Measurements from ENCODE around the gene SPEF2. TPM values are rescaled to one million over a fixed set of nuclear protein-coding genes. Genes with fewer than 3 reads are reported as not detected.
"Not testable (repeated sequence)": the region's sequence is repeated elsewhere in the genome, so short reads cannot be mapped to it uniquely, and the experiment has no call there.

The SPEF2 gene
- total RNA-seq, 1 experiment from 2014 or later, result 5.0 TPM

DNA sequence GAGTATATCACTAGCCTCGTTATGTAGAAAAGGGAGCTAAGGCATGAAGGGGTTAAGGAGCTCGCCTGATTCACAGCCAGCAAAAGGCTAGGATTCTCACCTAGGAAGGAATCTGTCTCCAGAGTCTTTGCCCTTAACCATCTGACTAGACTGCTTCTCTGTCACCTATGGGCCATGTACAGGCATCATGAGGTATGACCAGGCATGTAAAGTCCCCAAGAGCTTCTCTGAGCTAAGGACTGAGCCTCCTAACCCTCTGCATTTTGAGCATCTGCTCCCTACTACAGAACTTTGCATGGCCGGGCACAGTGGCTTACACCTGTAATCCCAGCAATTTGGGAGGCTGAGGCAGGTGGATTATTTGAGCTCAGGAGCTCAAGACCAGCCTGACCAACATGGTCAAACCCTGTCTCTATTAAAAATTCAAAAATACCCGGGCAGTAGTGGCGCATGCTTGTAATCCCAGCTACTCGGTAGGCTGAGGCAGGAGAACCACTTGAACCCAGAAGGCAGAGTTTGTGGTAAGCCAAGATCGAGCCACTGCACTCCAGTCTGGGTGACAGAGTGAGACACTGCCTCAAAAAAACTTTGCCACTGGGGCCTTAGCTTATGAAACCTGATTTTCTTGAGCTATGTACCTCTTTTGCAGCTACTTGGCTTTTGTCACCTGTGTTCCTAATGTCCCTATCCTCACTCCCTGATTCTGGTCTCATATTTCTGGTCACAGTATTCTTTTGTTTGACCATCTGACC, 205.9 kb downstream of the SPEF2 start:
- no peak for DNase-seq (ENCODE audit: low spot score)

DNA sequence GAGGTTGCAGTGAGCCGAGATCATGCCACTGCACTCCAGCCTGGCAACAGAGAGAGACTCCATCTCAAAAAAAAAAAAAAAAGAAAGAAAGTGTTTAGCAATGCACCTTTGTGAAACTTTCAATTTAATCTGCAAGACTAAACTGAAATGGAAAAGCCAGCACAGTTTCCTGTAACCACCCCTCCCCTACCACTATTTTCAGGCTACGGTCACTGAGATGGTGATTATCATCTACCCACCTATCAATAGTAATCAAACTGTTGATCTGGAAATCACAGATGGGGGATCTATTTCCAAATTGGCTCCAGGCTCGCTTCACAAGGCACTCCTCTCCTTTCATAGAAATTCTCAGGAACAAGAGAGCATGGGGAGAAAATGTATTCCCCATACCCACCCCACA, 208.4 kb downstream of the SPEF2 start:
- no peak for DNase-seq (ENCODE audit: low spot score)

DNA sequence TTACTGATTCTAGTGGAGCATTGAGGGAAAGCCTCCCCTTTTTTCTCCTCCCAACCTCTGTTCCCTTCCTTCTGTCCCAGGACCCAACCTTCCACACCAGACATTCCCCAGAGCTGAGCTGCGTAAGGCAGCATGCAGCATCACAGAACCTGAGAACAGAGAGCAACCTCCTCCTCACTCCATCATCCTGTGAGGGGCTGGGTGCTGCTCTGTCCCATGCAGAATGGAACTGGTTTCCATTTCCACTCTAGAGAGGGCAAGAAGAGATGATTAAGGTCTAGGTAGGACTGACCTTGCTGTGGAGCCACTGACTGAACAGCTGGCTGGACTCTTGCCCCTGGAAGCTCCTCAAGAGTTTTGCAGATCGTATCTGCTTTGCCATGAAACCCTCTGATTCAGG, 208.9 kb downstream of the SPEF2 start:
- no peak for DNase-seq (ENCODE audit: low spot score)

DNA sequence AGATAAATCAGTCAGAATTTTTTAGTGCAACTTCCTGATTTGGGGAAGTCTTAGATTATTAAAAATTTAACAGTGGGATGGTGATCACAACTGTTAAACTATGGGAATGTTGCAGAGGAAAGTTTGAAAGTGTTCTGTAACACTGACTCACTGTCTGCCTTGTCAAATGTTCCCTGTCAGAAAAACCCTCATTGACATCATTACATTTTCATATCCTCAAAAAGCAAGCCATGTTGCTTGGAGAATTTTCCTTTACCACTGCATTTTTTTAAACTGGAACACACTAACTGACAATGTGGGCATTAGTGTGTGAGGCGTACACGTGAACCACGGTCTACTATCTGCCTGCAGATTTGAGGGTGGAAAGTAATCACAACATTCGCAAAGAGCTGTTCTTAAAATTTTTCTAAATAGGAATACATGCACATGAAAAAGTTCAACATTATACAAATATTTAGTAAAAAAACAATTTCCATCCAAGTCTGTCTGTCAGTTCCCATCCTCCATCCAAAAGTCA, 210.5 kb downstream of the SPEF2 start:
- no peak for DNase-seq (ENCODE audit: low spot score)

DNA sequence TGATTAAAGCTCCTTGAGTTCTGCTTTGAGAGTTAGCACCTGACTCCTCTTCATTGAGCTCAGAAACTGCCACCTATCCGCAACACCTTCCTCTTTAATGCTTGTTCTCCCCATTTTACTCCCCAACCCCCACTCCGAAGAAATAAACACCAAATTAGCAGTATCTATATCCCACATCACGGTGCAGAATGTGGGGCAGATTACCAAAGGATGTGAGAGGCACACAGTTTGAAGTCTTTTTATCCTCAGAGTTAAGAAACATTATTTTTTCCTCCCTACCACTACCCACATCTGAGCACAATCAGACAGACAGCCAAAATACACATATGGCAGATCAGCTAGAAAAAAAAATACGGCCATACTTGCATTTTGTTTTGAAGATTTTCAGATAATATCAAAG, 212.9 kb downstream of the SPEF2 start:
- no peak for DNase-seq (ENCODE audit: low spot score)

DNA sequence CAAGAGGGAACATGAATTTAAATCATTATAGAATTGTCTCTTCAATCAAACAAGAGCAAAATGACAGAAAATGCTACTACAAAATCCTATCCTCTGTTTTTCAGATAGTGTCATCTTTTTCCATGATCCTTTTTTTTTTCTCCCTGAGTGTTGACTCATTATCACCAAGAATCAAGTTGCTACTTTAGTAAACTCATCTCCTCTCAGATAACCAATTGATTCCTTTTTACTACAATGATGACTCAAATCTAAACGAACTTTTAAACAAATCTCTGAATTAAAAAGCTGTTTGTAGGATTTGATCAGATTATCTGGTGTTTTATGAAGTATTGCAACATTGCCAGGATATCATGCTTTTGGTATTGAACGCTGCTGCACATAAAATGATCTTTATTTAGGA, 215.1 kb downstream of the SPEF2 start:
- no peak for DNase-seq (ENCODE audit: low spot score)

DNA sequence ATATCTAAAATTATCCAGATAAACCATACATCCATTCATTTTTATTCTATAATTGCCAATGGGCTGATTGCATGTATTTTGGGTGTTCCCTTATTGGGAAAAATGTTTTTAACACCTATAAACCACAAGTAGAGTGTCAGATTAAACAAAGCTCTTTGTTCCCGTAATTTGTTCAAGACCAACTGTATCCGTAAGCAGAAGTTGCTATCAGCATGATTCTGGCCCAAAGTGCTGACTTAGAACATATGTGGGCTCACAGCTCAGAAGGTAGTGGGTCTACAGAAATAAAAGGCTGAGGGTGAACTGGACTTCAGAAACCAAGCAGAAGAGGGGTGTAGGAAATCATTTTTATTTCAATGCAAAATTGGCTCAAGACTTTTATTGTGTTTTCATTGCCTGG, 215.6 kb downstream of the SPEF2 start:
- DNase-seq (ENCODE audit: low spot score), result no peak

DNA sequence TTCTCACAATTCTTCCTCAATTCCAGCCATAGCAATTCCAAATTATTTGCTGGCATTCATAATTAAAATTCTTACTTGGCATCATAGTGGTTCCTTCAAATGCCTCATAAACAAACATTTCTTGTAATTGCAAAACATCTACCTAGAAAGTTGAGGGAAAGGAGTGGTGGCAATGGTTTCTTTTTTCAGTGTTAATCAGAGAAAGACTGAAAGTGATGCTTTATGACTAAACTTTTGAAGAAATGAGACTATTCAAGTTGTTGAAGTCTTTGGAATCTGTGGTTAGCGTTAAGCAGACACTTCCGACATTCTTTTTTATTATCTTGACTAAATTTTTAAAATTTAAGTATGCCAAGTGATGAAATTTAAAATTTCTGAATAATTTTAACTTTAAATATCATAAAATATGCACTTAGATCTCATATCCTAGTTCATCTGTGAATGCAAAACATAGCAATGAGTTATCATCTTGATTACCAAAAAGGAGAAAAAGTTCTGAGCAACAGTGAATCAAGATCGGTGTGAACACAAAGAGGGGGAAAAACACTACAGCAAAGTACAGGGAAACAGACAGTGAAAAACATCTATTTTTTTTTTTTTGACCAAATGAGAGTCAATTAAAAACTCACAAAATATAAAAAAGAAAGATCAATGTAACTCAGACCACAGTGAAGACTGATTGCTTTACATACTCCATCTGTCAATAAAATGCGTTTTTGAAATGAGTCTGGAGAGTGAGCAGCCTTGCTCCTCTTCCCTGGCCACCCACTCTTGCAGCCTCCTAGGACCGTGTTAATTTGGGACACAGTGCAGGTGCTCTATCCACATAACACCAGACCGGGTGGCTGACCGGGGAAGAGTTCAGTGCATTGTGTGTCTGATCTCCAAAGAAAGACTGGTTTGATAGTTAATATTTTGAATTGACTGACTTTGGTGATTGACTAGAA, 218.4 kb downstream of the SPEF2 start:
- no peak for DNase-seq (ENCODE audit: low spot score)

DNA sequence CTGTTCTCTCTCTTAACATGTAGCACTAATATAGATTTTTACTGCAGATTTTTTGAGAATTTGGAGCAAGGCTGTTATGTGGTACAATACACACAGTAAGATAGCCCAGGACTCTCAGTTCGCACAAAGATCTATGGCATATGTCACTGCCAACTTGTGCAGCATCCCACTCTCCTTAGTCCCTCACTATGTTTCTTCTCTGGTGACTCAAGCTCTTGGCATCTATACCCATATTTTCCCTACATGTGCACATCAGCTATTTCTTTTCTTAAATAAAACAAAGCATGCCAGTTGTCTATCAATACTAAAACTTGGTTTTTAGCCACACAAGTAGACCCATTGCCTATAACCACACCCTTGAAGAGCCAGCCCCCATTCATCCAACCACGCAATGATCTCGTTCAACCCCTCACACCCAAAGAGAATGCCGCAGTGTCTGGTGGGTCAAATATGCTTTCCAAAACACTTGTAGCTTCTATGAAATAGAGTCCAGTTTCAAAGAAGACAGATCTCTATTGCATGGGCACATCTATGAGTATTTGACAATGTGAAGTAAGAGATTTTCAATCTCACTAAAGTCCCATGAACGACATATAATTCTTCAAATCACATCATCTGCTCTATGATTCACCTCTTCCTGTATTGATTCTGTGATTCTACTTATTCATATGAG, 220.8 kb downstream of the SPEF2 start:
- no peak for DNase-seq (ENCODE audit: low spot score)

DNA sequence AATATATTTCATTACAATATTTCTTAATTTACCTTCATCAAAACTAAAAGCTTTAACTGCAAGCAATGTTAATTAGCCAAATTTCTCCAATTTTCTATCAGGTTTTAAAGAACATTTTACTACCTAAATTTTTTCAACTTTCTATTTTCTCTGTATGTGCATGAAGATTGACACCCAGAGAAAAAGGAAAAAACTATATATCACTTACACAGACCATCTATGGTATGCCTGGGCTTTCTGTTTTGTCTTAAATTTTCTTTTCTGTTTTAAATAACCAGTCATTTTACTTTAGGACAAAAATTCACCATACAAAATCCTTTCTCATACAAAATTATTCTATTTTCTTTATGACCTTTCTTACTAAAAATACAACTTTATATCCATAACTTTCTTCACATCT, 225.2 kb downstream of the SPEF2 start:
- no peak for DNase-seq (ENCODE audit: low spot score)

DNA sequence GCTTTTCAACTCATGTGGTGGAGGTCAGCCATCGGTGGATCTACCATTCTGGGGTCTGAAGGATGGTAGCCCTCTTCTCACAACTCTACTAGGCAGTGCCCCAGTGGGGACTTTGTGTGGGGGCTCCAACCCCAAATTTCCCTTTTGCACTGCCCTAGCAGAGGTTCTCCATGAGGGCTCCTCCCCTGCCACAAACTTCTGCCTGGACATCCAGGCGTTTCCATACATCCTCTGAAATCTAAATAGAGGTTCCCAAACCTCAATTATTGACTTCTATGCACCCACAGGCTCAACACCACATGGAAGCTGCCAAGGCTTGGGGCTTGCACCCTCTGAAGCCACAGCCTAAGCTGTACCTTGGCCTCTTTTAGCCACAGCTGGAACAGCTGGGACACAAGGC, 227.8 kb downstream of the SPEF2 start:
- DNase-seq (ENCODE audit: low spot score), result not testable (repeated sequence)

DNA sequence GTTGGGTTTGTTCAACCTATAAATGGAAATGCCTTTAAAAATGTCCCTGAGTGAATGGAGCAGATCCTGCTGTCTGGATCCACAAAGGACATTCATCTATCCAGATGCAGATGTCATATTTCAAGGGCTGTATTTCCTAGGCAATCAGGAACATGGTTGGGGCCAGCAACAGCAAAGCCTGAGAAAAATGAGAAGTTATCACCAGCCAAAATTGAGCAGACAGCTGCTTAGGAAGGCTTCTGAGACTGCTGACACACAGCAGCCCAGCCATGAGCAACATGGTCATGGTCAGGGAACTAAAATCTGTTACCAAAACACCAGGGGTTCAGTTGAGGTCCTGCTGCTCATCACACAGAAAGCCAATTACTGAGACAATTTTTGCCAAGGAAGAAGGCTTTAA, 229.8 kb downstream of the SPEF2 start:
- no peak for DNase-seq (ENCODE audit: low spot score)

DNA sequence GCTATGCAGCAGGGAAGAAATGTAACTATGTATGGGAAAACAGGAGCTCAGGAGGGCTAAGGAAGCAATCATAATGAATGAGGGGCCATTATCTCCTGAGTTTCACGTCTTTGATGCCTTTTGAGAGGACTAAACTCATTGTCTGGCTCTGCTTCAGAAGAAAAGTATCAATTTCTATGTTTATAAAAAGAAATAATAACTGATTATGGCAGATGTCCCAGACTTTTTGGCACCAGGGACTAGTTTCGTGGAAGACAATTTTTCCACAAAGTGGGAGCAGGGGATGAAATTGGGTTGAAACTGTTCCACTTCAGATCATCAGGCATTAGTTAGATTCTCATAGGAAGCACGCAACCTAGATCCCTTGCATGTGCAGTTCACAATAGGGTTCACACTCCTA, 230.3 kb downstream of the SPEF2 start:
- no peak for DNase-seq (ENCODE audit: low spot score)

DNA sequence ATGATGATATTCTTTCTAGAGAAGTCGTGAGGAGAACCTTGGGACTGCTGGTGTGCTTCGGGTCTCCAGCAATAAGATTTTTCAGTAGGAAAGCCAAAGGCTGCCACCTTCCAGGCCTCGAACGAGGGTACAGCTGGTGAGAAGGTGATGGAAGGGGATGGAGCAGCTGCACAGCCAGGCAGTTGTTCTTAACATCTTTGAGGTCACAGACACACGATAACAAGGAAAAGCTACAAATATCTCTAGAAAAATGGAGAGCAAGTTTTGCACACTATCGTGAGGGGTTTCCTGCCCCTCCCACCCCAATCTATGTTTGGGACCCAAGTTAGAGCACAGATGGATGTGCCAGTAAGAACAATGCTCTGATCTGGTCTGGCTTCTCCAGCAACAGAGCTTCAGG, 232.2 kb downstream of the SPEF2 start:
- DNase-seq (ENCODE audit: low spot score), result no peak

DNA sequence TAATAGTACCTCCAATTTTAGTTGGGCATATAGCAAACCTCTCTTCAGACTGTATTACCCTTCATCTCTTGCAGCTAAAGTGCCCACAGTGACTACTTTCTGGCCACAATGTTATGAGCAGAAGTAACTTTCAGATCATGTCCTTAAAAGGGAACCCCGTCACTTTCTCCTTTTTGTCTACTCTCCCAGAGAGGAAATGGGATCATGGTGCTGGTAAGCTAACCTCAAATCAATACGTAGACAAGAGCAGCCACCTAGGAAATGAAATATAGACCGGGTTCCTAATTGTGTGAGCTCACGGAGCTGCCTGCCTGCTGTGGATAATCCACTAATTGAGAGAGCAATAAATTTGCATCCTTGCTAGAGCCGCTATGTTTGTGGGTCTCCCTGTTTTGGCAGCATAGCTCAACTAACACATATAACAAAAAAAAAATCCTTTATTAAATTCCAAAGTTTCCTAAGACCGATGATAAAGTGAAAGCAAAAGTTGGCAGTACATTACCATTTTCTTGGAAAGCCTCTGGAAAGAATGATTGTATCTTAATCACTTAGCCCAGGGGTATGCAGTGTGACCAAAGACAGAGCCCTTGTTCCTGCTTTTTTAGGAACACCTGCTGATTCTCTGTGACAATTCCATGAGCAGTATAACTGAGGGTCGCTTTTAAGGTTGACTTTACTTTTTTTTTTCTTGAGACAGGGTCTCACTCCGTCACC, 233.5 kb downstream of the SPEF2 start:
- peak; percentile 26 for DNase-seq (ENCODE audit: low spot score)

DNA sequence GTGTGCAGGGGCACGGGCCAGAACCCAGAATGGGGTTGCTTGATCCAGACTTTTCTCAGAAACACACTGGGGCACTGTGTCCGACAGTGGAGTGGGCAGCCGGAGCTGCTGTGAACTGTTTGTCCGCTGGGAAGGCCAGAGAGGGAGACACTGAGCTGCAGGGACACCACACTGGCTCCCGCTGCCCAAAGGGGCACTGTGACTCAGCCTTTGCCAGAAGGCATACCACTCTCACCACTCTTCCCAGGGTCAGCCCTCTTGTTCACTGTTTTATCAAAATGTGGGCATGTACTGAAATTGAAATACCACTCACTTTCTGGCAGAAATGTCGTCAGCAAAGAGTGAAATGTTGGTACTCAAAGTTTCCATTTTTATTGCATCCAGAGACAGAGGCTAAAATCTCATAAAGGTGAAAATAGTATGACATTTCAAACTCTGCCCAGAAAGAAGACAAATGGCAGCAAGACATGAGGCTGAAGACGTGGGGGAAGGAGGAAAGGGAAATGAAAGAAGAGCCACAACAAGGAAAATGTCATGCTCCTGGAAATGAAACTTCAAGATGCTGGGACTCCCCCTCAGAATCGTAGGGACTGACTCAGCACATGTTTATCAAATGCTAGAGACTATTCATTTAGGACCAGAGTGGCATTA, 234.5 kb downstream of the SPEF2 start:
- peak; percentile 86 for DNase-seq (ENCODE audit: low spot score)

DNA sequence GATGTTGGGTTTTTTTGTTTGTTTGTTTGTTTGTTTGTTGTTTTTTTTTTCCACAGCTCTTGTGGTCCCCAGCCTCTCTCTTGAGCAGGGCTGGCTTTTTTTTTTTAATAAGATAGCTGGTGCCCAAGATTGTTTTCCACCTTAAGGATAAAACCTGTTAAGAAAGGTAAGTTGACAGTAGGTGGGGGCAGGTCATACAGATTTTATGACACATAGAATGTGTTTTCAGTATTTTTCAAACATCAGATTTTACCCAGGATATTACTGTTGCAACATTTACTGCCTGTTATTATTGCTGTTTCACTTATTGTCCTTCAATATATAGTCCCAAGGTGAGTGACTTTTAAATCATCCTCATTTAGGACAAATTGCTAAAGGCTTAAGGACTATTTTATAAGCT, 235.1 kb downstream of the SPEF2 start:
- DNase-seq (ENCODE audit: low spot score), result no peak

DNA sequence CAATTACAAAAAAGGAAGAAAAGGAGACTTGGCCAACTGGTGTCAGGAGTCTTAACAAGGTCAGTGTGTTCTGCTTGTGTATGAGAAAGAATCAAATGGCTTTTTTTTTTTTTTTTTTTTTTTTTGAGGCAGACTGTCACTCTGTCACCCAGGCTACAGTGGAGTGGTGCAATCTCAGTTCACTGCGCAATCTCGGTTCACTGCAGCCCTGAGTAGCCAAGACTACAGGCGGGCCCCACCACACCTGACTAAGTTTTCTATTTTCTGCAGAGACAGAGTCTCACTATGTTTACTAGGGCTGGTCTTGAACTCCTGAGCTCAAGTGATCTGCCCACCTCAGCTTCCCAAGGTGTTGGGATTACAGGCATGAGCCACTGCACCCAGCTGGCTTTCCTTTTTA, 236.0 kb downstream of the SPEF2 start:
- DNase-seq (ENCODE audit: low spot score), result no peak

DNA sequence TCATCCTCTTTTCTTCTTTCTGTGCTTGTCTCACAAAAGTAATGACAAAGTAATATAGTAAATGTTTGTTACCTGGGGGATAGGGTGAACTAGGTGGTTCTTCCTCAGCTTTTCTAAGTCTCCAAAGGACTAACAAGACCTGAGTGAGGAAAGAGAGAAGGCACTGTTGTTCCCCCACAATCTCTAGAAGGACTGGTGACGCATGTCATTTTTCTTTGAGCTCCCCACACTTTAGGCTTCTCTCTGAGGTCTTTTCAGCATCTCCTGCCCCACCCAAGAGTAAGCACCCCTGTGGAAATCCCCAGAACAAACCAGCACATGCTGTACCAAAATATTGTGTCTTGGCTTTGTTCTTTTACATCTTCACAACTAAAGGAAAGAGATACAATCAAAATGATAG, 236.6 kb downstream of the SPEF2 start:
- DNase-seq (ENCODE audit: low spot score), result no peak

DNA sequence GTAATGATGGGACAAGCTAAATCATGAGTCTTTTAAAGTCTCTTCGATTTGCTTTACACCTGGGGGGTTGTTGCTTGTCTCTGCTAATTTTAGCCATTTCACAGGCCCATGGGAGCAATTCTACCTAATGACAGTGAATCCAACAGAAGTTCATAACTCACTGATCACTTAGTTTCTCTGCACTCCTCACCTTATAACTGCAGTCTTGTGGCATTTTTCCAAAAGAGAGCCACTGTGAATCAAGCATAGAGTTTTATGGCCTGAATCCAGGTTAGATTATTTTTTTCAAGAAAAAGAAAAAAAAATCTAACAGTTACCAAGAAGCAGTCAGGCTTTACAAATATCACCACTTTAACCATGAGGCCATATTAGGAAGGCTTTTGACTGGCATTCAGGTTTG, 237.5 kb downstream of the SPEF2 start:
- DNase-seq (ENCODE audit: low spot score), result no peak

DNA sequence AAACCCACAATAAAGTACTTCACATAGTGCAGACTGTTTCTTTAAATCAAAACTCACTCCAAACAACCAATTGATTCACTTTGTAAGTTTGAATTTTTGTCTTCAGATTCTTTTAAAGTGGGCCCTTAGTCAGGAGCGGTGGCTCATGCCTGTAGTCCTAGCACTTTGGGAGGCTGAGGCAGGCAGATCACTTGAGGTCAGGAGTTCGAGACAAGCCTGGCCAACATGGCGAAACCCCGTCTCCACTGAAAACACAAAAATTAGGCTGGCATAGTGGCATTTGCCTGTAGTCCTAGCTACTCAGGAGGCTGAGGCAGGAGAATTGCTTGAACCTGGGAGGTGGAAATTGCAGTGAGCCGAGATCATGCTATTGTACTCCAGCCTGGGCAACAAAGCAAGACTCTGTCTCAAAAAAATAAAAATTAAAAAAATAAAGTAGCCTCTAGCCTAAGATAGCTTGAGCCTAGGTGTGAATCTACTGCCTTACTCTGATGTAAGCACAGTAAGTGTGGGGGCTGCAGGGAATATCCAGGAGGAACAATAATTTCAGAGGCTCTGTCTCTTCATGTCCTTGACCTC, 238.6 kb downstream of the SPEF2 start:
- DNase-seq (ENCODE audit: low spot score), result not testable (repeated sequence)

Measured in H4 (cell line).